ENCODE measurements around the gene NUMBL. TPM values are rescaled to one million over a fixed set of nuclear protein-coding genes. Genes with fewer than 3 reads are reported as not detected.

NUMBL gene
- polyA plus RNA-seq, 1 donor from 2014 or later: 4.0 TPM

GRCh38 chr19:40704491-40705361 lies 14.3 kb upstream of the NUMBL start:
- no peak overlapping the region for H3K27ac Mint-ChIP-seq
- H3K9me3 Mint-ChIP-seq: no peaks in the 10 kb centered on the region
- H3K4me1 Mint-ChIP-seq: no peaks in the 10 kb centered on the region
- no peaks in the 10 kb centered on the region for H3K27me3 Mint-ChIP-seq
- no peak overlapping the region for H3K4me3 Mint-ChIP-seq
- H3K36me3 Mint-ChIP-seq: peaks cover 8% of the 10 kb centered on the region

GRCh38 chr19:40703029-40703755 lies 12.7 kb upstream of the NUMBL start:
- peaks cover 8% of the 10 kb centered on the region for H3K36me3 Mint-ChIP-seq
- H3K27me3 Mint-ChIP-seq: no peaks in the 10 kb centered on the region
- no peaks in the 10 kb centered on the region for H3K9me3 Mint-ChIP-seq
- H3K4me1 Mint-ChIP-seq: no peaks in the 10 kb centered on the region
- no peak overlapping the region for H3K4me3 Mint-ChIP-seq
- no peak overlapping the region for H3K27ac Mint-ChIP-seq

GRCh38 chr19:40702337-40703012 lies 12.0 kb upstream of the NUMBL start:
- Mint-ChIP-seq H3K27ac (no peak overlapping the region), H3K9me3 (no peaks in the 10 kb centered on the region), H3K27me3 (no peaks in the 10 kb centered on the region), H3K4me3 (peak overlapping the region in 1 of 4 donors; percentile 28), H3K4me1 (no peaks in the 10 kb centered on the region), H3K36me3 (peaks cover 8% of the 10 kb centered on the region)

GRCh38 chr19:40701758-40702157 lies 11.3 kb upstream of the NUMBL start:
- no peak overlapping the region for H3K27ac Mint-ChIP-seq
- no peaks in the 10 kb centered on the region for H3K4me1 Mint-ChIP-seq
- no peak overlapping the region for H3K4me3 Mint-ChIP-seq
- no peaks in the 10 kb centered on the region for H3K9me3 Mint-ChIP-seq
- H3K27me3 Mint-ChIP-seq: no peaks in the 10 kb centered on the region
- H3K36me3 Mint-ChIP-seq: peaks cover 8% of the 10 kb centered on the region

- Mint-ChIP-seq H3K27me3 (no peaks in the 10 kb centered on the region), H3K27ac (no peak overlapping the region), H3K4me3 (no peak overlapping the region), H3K4me1 (no peaks in the 10 kb centered on the region), H3K9me3 (no peaks in the 10 kb centered on the region), H3K36me3 (peaks cover 8% of the 10 kb centered on the region)
These were observed 9.6 kb upstream of the NUMBL start for GRCh38 chr19:40700083-40700482.

GRCh38 chr19:40697007-40697406 lies 6.6 kb upstream of the NUMBL start:
- Mint-ChIP-seq H3K4me1 (no peaks in the 10 kb centered on the region), H3K36me3 (peaks cover 1% of the 10 kb centered on the region), H3K9me3 (no peaks in the 10 kb centered on the region), H3K4me3 (no peak overlapping the region), H3K27ac (no peak overlapping the region), H3K27me3 (no peaks in the 10 kb centered on the region)

- peaks cover 0 to 2% (median 0%) of the 10 kb centered on the region in 3 donors for H3K4me1 Mint-ChIP-seq
- H3K27me3 Mint-ChIP-seq: no peaks in the 10 kb centered on the region
- H3K36me3 Mint-ChIP-seq: no peaks in the 10 kb centered on the region
- no peak overlapping the region for H3K27ac Mint-ChIP-seq
- no peaks in the 10 kb centered on the region for H3K9me3 Mint-ChIP-seq
- no peak overlapping the region for H3K4me3 Mint-ChIP-seq
These were observed 5.4 kb upstream of the NUMBL start for GRCh38 chr19:40695881-40696280.

- H3K4me3 Mint-ChIP-seq: no peak overlapping the region
- peak overlapping the region in 1 of 3 donors; percentile 33 for H3K27ac Mint-ChIP-seq
- no peaks in the 10 kb centered on the region for H3K36me3 Mint-ChIP-seq
- no peaks in the 10 kb centered on the region for H3K27me3 Mint-ChIP-seq
- peaks cover 0 to 3% (median 2%) of the 10 kb centered on the region in 3 donors for H3K4me1 Mint-ChIP-seq
- no peaks in the 10 kb centered on the region for H3K9me3 Mint-ChIP-seq
These were observed 3.4 kb upstream of the NUMBL start for GRCh38 chr19:40693896-40694295.

- H3K27me3 Mint-ChIP-seq: no peaks in the 10 kb centered on the region
- H3K27ac Mint-ChIP-seq: peak overlapping the region in 2 of 3 donors; percentile 7 to 57
- H3K4me1 Mint-ChIP-seq: peaks cover 0 to 3% (median 2%) of the 10 kb centered on the region in 3 donors
- no peaks in the 10 kb centered on the region for H3K36me3 Mint-ChIP-seq
- no peaks in the 10 kb centered on the region for H3K9me3 Mint-ChIP-seq
- H3K4me3 Mint-ChIP-seq: no peak overlapping the region
These were observed 2.8 kb upstream of the NUMBL start for GRCh38 chr19:40693150-40693788.

GRCh38 chr19:40692212-40692551 lies 1.7 kb upstream of the NUMBL start:
- H3K9me3 Mint-ChIP-seq: no peaks in the 10 kb centered on the region
- no peaks in the 10 kb centered on the region for H3K27me3 Mint-ChIP-seq

GRCh38 chr19:40691421-40692211 lies 1.2 kb upstream of the NUMBL start:
- H3K27ac Mint-ChIP-seq: no peak overlapping the region
- no peaks in the 10 kb centered on the region for H3K36me3 Mint-ChIP-seq
- no peaks in the 10 kb centered on the region for H3K27me3 Mint-ChIP-seq
- H3K9me3 Mint-ChIP-seq: no peaks in the 10 kb centered on the region
- peaks cover 0 to 3% (median 2%) of the 10 kb centered on the region in 3 donors for H3K4me1 Mint-ChIP-seq
- peak overlapping the region in 2 of 4 donors; percentile 84 to 98 for H3K4me3 Mint-ChIP-seq

More at GRCh38 chr19:40692212-40692551, 1.7 kb upstream of the NUMBL start:
- Mint-ChIP-seq H3K4me3 (no peak overlapping the region), H3K27ac (peak overlapping the region in 2 of 3 donors; percentile 15 to 31), H3K4me1 (peaks cover 0 to 3% (median 2%) of the 10 kb centered on the region in 3 donors), H3K36me3 (no peaks in the 10 kb centered on the region)

GRCh38 chr19:40690693-40691420 lies 406 bp upstream of the NUMBL start:
- H3K36me3 Mint-ChIP-seq: no peaks in the 10 kb centered on the region
- H3K4me3 Mint-ChIP-seq: peak overlapping the region; percentile 73 to 98 (median 94)
- peaks cover 0 to 6% (median 4%) of the 10 kb centered on the region in 3 donors for H3K4me1 Mint-ChIP-seq
- H3K9me3 Mint-ChIP-seq: no peaks in the 10 kb centered on the region
- H3K27me3 Mint-ChIP-seq: no peaks in the 10 kb centered on the region
- peak overlapping the region in 2 of 3 donors; percentile 46 to 90 for H3K27ac Mint-ChIP-seq

- peak overlapping the region in 2 of 4 donors; percentile 14 to 66 for H3K4me3 Mint-ChIP-seq
- H3K4me1 Mint-ChIP-seq: peaks cover 0 to 6% (median 4%) of the 10 kb centered on the region in 3 donors
- H3K27me3 Mint-ChIP-seq: no peaks in the 10 kb centered on the region
- no peaks in the 10 kb centered on the region for H3K36me3 Mint-ChIP-seq
- no peak overlapping the region for H3K27ac Mint-ChIP-seq
- H3K9me3 Mint-ChIP-seq: no peaks in the 10 kb centered on the region
These were observed 957 bp downstream of the NUMBL start for GRCh38 chr19:40689339-40690049.

Measured in IgD-negative memory B cell (primary cell).